ENCODE measurements around the gene KCTD10.

DNA sequence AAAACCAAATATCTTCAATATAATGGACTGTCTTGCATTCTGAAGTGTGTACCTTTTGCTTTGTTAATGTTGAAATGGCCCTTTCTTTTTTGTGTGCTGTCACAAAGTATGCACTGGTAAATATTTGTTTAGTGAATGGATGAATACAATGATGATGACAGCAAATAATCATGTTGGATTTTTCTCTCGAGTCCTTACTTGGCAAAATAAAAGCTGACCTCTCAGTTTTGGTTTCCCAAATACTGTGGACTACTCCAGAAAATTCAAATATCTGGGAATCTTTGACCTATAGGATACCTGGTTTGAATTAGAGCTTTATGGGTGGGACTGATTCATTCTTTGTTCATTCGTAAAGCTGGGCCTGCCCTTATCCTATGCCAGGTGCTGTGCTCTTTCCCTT, 5.8 kb upstream of the KCTD10 start:
- TF ChIP-seq, protein P1, sequence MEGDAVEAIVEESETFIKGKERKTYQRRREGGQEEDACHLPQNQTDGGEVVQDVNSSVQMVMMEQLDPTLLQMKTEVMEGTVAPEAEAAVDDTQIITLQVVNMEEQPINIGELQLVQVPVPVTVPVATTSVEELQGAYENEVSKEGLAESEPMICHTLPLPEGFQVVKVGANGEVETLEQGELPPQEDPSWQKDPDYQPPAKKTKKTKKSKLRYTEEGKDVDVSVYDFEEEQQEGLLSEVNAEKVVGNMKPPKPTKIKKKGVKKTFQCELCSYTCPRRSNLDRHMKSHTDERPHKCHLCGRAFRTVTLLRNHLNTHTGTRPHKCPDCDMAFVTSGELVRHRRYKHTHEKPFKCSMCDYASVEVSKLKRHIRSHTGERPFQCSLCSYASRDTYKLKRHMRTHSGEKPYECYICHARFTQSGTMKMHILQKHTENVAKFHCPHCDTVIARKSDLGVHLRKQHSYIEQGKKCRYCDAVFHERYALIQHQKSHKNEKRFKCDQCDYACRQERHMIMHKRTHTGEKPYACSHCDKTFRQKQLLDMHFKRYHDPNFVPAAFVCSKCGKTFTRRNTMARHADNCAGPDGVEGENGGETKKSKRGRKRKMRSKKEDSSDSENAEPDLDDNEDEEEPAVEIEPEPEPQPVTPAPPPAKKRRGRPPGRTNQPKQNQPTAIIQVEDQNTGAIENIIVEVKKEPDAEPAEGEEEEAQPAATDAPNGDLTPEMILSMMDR (IDR thresholded peaks at IDR 0.05 in 2 of 3, conservative IDR thresholded peaks at IDR 0.05 in 1 of 3; ENCODE audit: control insufficient read depth in 2 of 3, extremely low read depth in 1 of 3, insufficient read depth in 1 of 3, low read depth in 3 of 3, low read length in 3 of 3) = no peak
- no peak for TF ChIP-seq PAX8 (IDR thresholded peaks at IDR 0.05)
- TF ChIP-seq POLR2AphosphoS2 (IDR thresholded peaks at IDR 0.05; ENCODE audit: low read depth, low read length) = no peak
- no peak for TF ChIP-seq TAF1 (IDR thresholded peaks at IDR 0.05; ENCODE audit: borderline replicate concordance, low read depth, low read length)
- no peak for TF ChIP-seq RCOR1 (conservative IDR thresholded peaks at IDR 0.05; ENCODE audit: low read depth, low read length)
- TF ChIP-seq, protein P2, sequence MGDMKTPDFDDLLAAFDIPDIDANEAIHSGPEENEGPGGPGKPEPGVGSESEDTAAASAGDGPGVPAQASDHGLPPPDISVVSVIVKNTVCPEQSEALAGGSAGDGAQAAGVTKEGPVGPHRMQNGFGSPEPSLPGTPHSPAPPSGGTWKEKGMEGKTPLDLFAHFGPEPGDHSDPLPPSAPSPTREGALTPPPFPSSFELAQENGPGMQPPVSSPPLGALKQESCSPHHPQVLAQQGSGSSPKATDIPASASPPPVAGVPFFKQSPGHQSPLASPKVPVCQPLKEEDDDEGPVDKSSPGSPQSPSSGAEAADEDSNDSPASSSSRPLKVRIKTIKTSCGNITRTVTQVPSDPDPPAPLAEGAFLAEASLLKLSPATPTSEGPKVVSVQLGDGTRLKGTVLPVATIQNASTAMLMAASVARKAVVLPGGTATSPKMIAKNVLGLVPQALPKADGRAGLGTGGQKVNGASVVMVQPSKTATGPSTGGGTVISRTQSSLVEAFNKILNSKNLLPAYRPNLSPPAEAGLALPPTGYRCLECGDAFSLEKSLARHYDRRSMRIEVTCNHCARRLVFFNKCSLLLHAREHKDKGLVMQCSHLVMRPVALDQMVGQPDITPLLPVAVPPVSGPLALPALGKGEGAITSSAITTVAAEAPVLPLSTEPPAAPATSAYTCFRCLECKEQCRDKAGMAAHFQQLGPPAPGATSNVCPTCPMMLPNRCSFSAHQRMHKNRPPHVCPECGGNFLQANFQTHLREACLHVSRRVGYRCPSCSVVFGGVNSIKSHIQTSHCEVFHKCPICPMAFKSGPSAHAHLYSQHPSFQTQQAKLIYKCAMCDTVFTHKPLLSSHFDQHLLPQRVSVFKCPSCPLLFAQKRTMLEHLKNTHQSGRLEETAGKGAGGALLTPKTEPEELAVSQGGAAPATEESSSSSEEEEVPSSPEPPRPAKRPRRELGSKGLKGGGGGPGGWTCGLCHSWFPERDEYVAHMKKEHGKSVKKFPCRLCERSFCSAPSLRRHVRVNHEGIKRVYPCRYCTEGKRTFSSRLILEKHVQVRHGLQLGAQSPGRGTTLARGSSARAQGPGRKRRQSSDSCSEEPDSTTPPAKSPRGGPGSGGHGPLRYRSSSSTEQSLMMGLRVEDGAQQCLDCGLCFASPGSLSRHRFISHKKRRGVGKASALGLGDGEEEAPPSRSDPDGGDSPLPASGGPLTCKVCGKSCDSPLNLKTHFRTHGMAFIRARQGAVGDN (IDR thresholded peaks at IDR 0.05) = no peak
- no peak for TF ChIP-seq CHD1 (IDR thresholded peaks at IDR 0.05; ENCODE audit: low read depth, low read length)
- TF ChIP-seq POU2F2 (IDR thresholded peaks at IDR 0.05; ENCODE audit: borderline replicate concordance, low read depth, low read length) = no peak
